Prostate gland (tissue), 2 donors: Measurements from ENCODE around the gene FLT4. TPM values are rescaled to one million over a fixed set of nuclear protein-coding genes. Genes with fewer than 3 reads are reported as not detected.

Experiments used
- DNase-seq: peaks from one replicate; pipeline ENCODE4 v3.0.0-alpha.2; 2019; ENCODE audit warnings: low spot score
- H3K27ac ChIP-seq, 2 donors: fragments of 200-600 bp; sonication (generic); 2 replicates each; pipeline ENCODE4 v1.5.1; 2017 to 2019
- H3K27me3 ChIP-seq: fragments of 200-600 bp; sonication (generic); replicated peaks from 2 replicates; pipeline ENCODE4 v1.5.1; 2019; ENCODE audit not compliant: insufficient read depth
- H3K36me3 ChIP-seq, 2 donors: fragments of 200-600 bp; sonication (generic); 1 replicate in 1 of 2; 2 replicates in 1 of 2; pipeline versions ENCODE4 v1.5.1 to v1.8.1; 2017 to 2019
- H3K4me1 ChIP-seq: fragments of 200-600 bp; sonication (generic); replicated peaks from 2 replicates; pipeline ENCODE4 v1.5.1; 2019
- H3K4me3 ChIP-seq, 2 donors: fragments of 200-600 bp; sonication (generic); 2 replicates each; pipeline ENCODE4 v1.5.1; 2017 to 2019
- H3K9me3 ChIP-seq: fragments of 200-600 bp; sonication (generic); 2 replicates; pipeline ENCODE4 v1.5.1; 2017
- CTCF ChIP-seq, 4 experiments: fragments of 200-600 bp in 2 of 4; fragments of 450-650 bp in 2 of 4; sonication (generic) in 2 of 4; IDR thresholded peaks; 1 replicate in 3 of 4; 2 replicates in 1 of 4; pipeline ENCODE4 v1.5.1; 2016 to 2019; ENCODE audit warnings: antibody characterized with exemption in 4 of 4, mild to moderate bottlenecking in 2 of 4, moderate library complexity in 2 of 4
- POLR2A ChIP-seq: fragments of 450-650 bp; IDR thresholded peaks from one replicate; pipeline ENCODE4 v1.6.1; 2016; ENCODE audit warnings: antibody characterized with exemption, mild to moderate bottlenecking
- POLR2AphosphoS5 ChIP-seq: sonication (generic); formaldehyde crosslinking; IDR thresholded peaks from one replicate; pipeline ENCODE4 v1.6.1; 2017; ENCODE audit warnings: antibody characterized with exemption
- WGBS: methylation state at CpG from one replicate; pipeline ENCODE4 v1.1.5; 2018; 5-methylcytosine and 5-hydroxymethylcytosine counted together
- intact Hi-C: fragments of 100-400 bp; cut with DNase I; formaldehyde crosslinking; loops from one replicate; pipeline ENCODE4 v1.14.2; 2022
- total RNA-seq, 2 donors: library from RNA; depleted of rRNA; stranded (reverse); fragments of >200 nt; gene quantifications; one replicate each; pipeline ENCODE4 v1.1.0, GENCODE V29; 2016

The FLT4 gene
- total RNA-seq, 2 donors from 2014 or later = 2.9 to 20.6 TPM

- Histone ChIP-seq H3K36me3 (no peaks in the 10 kb centered on the region), H3K27me3 (no peaks in the 10 kb centered on the region), H3K4me1 (no peaks in the 10 kb centered on the region), H3K4me3 (no peak overlapping the region), H3K9me3 (no peaks in the 10 kb centered on the region), H3K27ac (no peak overlapping the region)
- 88% methylated on average over 24 of the region's 25 CpGs for WGBS
- TF ChIP-seq POLR2AphosphoS5 (no peak), POLR2A (no peak), CTCF (IDR thresholded peaks at IDR 0.05) (no peak)
- intact Hi-C loops = no loop called here
- DNase-seq = no peak
These were observed 23.4 kb downstream of the FLT4 start for GRCh38 chr5:180625791-180626660.

GRCh38 chr5:180625125-180625790, 24.1 kb downstream of the FLT4 start:
- Histone ChIP-seq H3K9me3 (no peaks in the 10 kb centered on the region), H3K36me3 (no peaks in the 10 kb centered on the region), H3K4me3 (no peak overlapping the region), H3K27ac (no peak overlapping the region), H3K27me3 (no peaks in the 10 kb centered on the region), H3K4me1 (no peaks in the 10 kb centered on the region)
- no peak for DNase-seq
- WGBS = 85% methylated on average over 10 of the region's 10 CpGs
- TF ChIP-seq POLR2A (no peak), POLR2AphosphoS5 (no peak), CTCF (IDR thresholded peaks at IDR 0.05) (no peak)
- intact Hi-C loops = no loop called here

- Histone ChIP-seq H3K27ac (no peak overlapping the region), H3K4me3 (no peak overlapping the region), H3K27me3 (no peaks in the 10 kb centered on the region), H3K36me3 (no peaks in the 10 kb centered on the region), H3K4me1 (no peaks in the 10 kb centered on the region), H3K9me3 (no peaks in the 10 kb centered on the region)
- intact Hi-C loops = no loop called here
- TF ChIP-seq CTCF (IDR thresholded peaks at IDR 0.05) = no peak
- no peak for TF ChIP-seq POLR2A
- no peak for TF ChIP-seq POLR2AphosphoS5
- WGBS = 48% methylated on average over 4 of the region's 5 CpGs
- DNase-seq = no peak
These were observed 24.8 kb downstream of the FLT4 start for GRCh38 chr5:180624587-180624986.

GRCh38 chr5:180623844-180624243, 25.6 kb downstream of the FLT4 start:
- Histone ChIP-seq H3K27ac (no peak overlapping the region), H3K9me3 (no peaks in the 10 kb centered on the region), H3K4me1 (no peaks in the 10 kb centered on the region), H3K4me3 (no peak overlapping the region), H3K36me3 (no peaks in the 10 kb centered on the region), H3K27me3 (no peaks in the 10 kb centered on the region)
- TF ChIP-seq POLR2AphosphoS5 = no peak
- TF ChIP-seq POLR2A = no peak
- TF ChIP-seq CTCF (IDR thresholded peaks at IDR 0.05) = no peak
- DNase-seq = no peak
- 89% methylated on average over 15 of the region's 15 CpGs for WGBS
- intact Hi-C loops = no loop called here
